GM12891 (cell line): ENCODE data around the gene ZSCAN12.

Source experiments
- POLR2AphosphoS5 ChIP-seq: IDR thresholded peaks from 2 replicates; pipeline ENCODE4 v1.6.1; 2011; ENCODE audit warnings: low read depth, low read length, control low read depth
- SPI1 ChIP-seq: IDR thresholded peaks from 2 replicates; pipeline ENCODE4 v1.6.1; 2011; ENCODE audit warnings: low read depth, low read length, control low read depth

- TF ChIP-seq POLR2AphosphoS5 (no peak), SPI1 (no peak)
Observed at GRCh38 chr6:28353356-28353755, 46.2 kb downstream of the ZSCAN12 start.
